Nephron progenitor cell (in vitro differentiated cells): ENCODE results near the gene CSMD2.

Experiments used
- DNase-seq: peaks from one replicate; pipeline ENCODE4 v3.0.0; 2021
- H3K27ac Mint-ChIP-seq: 2 replicates; pipeline ENCODE4 v1.8.0; 2021; ENCODE audit warnings: mild to moderate bottlenecking, moderate library complexity, mixed read lengths
- H3K27me3 Mint-ChIP-seq: 2 replicates; pipeline ENCODE4 v1.8.0; 2021; ENCODE audit warnings: mild to moderate bottlenecking, low read depth, mixed read lengths; ENCODE audit not compliant: poor library complexity
- H3K36me3 Mint-ChIP-seq: 2 replicates; pipeline ENCODE4 v1.8.0; 2021; ENCODE audit warnings: low read depth, mixed read lengths
- H3K4me1 Mint-ChIP-seq: 2 replicates; pipeline ENCODE4 v1.8.0; 2021; ENCODE audit warnings: mixed read lengths
- H3K4me3 Mint-ChIP-seq: 2 replicates; pipeline ENCODE4 v1.8.0; 2021; ENCODE audit warnings: mild to moderate bottlenecking, moderate library complexity, mixed read lengths
- H3K9me3 Mint-ChIP-seq: 2 replicates; pipeline ENCODE4 v1.8.0; 2021; ENCODE audit warnings: mild to moderate bottlenecking, moderate library complexity, mixed read lengths
- TF ChIP-seq, protein P1 (sequence below): fragments of 200-600 bp; sonication (generic); IDR thresholded peaks from 2 replicates; pipeline ENCODE4 v1.5.0; 2021; ENCODE audit warnings: antibody characterized with exemption

Gene CSMD2

DNA sequence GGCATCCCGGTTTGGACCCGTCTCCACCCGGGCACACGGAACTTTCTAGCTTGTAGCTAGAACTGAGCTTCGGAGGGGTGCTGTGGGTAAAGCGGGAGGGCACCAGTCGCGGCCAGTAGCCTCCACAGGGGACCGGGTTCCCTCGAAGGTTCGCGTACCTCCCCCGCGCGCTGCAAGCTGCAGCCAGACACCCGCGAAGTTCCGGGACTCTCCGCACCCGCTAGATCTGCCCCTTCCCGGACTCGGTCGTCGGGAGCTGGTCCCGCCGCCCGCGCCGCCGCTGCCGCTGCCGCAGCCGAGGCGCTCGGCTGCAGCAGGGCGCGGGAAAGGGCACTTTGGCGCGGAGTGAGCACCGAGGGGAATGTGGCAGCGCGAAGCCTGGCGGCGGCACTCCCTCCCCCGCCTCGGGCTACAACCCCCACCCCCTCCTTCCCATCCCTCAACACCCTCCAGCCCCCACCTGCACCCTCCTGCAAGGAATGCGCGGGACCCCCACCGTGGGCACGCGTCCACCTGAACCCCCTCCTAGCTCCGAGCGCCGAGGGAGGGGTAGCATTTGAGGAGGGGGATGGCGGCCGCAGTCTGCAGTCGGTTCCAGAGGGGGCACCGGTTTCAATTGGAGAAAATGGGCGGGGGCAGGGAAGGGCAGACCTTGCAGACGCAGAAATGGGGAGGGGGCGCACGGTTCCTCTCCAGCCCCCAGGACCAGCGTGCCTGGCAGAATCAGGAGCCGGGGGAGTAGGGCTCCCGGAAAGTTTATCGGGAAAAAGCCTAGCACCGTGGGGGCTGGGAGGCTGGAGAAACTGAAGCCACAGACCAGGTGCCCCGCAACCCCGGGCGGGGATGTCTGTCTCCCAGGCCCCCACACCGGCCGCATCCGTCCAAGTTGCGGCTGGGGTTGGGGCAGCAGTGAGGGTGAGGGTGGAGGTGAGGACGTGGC lies 968 bp downstream of the CSMD2 start:
- H3K9me3 Mint-ChIP-seq, result no peaks in the 10 kb centered on the region
- H3K27ac Mint-ChIP-seq, result no peak overlapping the region
- peak; percentile 57 for DNase-seq
- H3K36me3 Mint-ChIP-seq, result no peaks in the 10 kb centered on the region
- TF ChIP-seq, protein P1, sequence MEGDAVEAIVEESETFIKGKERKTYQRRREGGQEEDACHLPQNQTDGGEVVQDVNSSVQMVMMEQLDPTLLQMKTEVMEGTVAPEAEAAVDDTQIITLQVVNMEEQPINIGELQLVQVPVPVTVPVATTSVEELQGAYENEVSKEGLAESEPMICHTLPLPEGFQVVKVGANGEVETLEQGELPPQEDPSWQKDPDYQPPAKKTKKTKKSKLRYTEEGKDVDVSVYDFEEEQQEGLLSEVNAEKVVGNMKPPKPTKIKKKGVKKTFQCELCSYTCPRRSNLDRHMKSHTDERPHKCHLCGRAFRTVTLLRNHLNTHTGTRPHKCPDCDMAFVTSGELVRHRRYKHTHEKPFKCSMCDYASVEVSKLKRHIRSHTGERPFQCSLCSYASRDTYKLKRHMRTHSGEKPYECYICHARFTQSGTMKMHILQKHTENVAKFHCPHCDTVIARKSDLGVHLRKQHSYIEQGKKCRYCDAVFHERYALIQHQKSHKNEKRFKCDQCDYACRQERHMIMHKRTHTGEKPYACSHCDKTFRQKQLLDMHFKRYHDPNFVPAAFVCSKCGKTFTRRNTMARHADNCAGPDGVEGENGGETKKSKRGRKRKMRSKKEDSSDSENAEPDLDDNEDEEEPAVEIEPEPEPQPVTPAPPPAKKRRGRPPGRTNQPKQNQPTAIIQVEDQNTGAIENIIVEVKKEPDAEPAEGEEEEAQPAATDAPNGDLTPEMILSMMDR, result no peak
- peaks cover 90% of the 10 kb centered on the region for H3K27me3 Mint-ChIP-seq
- H3K4me3 Mint-ChIP-seq, result peak overlapping the region; percentile 87
- peaks cover 46% of the 10 kb centered on the region for H3K4me1 Mint-ChIP-seq

DNA sequence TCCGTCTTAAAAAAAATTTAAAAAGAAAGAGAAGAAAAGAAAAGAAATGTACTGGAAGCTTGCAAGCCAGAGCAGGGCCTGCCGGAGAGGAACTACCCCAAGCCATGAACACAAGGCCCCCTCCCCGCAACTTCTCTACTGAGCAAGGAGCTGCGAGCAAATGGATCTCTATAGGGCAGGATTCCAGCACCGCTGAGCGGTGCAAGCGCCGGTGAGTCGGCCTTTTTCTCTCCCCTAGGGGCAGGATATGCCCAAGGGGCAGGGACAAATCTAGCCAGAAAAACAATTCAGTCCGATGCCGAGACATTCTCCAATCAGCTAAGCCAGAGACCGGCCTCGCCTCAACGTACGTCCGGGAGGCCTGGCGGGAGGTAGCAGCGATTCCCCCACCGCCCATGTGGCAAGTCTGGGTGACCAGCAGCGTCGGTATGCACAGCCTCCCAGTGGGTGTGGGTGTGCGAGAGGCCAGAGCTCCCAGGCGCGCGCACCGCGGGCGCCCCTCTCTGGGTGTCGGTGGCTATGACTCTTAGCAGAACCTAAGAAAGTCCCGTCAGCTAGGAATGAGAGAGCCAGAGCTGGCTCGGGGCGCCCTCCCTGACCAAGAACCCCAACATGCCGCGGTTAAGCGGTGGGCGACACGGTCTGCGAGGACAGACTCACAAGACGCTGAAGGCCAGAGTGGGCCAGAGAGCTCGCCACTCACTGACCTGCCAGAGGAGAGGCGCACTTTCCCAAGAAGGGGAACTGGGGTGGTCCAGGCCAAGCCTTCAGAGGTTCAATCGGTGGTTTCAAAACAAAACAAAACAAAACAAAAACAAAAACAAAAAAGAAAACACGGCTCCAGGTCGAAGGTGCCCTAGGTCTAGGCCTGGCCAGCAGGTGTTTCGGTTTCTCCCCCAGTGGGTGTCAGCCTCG lies 1.9 kb downstream of the CSMD2 start:
- Mint-ChIP-seq H3K27ac (no peak overlapping the region), H3K9me3 (no peaks in the 10 kb centered on the region), H3K27me3 (peaks cover 85% of the 10 kb centered on the region), H3K36me3 (no peaks in the 10 kb centered on the region), H3K4me1 (peaks cover 46% of the 10 kb centered on the region), H3K4me3 (peak overlapping the region; percentile 87)
- DNase-seq, result peak; percentile 74
- TF ChIP-seq, protein P1, result peak; percentile 72

DNA sequence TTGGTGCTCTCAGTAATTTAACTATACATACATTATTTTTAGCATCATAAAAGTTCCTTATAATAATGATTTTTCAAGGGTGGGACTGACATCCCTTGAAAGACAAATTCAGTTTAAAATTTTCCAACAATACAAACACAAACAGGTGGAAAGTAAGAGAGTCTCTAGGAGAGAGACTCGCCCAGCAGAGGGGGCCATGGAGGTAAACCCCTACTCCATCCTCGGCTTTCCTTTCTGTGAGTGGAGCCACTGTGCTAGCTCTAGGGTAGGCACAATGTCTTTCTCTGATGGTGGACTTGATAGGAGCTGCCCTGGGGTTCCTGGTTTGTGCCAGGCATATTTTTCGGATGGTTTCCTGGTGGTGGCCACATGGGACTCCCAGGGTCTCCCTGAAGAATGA lies 8.3 kb downstream of the CSMD2 start:
- Mint-ChIP-seq H3K36me3 (no peaks in the 10 kb centered on the region), H3K27ac (no peak overlapping the region), H3K4me3 (no peak overlapping the region), H3K27me3 (peaks cover 24% of the 10 kb centered on the region), H3K4me1 (peaks cover 4% of the 10 kb centered on the region), H3K9me3 (no peaks in the 10 kb centered on the region)
- no peak for DNase-seq
- TF ChIP-seq, protein P1, result no peak

DNA sequence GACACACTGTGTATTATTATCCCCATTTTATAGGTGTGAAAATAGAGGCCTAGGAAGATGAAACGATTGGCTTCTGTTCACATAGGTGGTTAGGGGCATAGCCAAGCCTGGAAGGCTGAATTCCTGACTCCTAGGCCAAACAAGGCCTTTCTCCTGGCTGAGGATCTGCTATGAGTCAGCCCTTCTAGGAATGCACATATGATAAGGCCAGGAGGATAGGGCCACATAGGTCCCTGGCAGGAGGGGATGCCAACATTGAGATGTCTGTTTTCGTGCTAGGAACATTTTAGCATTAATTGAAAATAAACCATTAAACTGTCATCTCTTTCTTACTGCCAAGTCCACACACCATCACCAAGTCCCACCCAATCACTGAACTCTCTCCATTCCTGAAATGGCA lies 9.2 kb downstream of the CSMD2 start:
- DNase-seq, result no peak
- no peak overlapping the region for H3K4me3 Mint-ChIP-seq
- peaks cover 19% of the 10 kb centered on the region for H3K27me3 Mint-ChIP-seq
- TF ChIP-seq, protein P1, result no peak
- no peaks in the 10 kb centered on the region for H3K9me3 Mint-ChIP-seq
- H3K4me1 Mint-ChIP-seq, result no peaks in the 10 kb centered on the region
- no peak overlapping the region for H3K27ac Mint-ChIP-seq
- no peaks in the 10 kb centered on the region for H3K36me3 Mint-ChIP-seq

DNA sequence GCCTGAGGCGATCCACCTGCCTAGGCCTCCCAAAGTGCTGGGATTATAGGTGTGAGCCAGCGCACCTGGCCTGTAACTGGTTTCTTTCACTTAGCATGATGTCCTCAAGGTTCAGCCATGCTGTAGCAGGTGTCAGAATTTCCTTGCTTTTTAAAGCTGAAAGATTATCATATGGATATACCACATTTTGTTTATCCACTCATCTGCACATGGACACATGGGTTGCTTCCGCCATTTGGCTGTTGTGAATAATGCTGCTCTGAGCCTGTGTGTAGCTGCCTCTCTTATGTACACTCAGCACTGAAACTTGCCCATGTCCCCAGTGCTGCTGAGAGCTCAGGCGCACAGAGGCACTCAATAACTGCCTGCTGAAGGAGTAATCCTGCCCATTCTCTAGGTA lies 11.8 kb downstream of the CSMD2 start:
- Mint-ChIP-seq H3K4me1 (no peaks in the 10 kb centered on the region), H3K27me3 (peaks cover 14% of the 10 kb centered on the region), H3K4me3 (no peak overlapping the region), H3K36me3 (no peaks in the 10 kb centered on the region), H3K27ac (no peak overlapping the region), H3K9me3 (no peaks in the 10 kb centered on the region)
- no peak for DNase-seq
- TF ChIP-seq, protein P1, result no peak
